ENCODE results near the gene ETNK1.

DNA sequence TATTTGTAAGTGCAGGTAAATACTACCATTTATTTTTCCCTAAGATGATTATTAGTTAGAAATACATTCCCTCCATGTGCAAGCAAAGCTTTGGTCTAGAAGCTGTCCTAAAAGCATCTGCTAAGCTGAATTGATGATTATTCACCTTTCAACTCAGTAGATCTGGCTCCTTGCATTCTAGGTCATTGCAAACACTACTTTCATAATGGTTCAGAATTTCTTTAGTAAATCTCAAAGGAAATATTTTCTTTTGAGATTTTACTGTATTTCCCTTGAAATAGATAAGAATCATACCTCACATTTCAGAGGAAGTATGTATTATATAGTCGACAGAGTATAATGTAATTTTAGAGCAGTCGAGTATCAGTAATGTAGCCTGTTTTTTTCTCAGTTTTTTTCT is 2.4 kb downstream of the ETNK1 start:
- no peak for TF ChIP-seq EP300 (IDR thresholded peaks at IDR 0.05)
- TF ChIP-seq, protein P1, sequence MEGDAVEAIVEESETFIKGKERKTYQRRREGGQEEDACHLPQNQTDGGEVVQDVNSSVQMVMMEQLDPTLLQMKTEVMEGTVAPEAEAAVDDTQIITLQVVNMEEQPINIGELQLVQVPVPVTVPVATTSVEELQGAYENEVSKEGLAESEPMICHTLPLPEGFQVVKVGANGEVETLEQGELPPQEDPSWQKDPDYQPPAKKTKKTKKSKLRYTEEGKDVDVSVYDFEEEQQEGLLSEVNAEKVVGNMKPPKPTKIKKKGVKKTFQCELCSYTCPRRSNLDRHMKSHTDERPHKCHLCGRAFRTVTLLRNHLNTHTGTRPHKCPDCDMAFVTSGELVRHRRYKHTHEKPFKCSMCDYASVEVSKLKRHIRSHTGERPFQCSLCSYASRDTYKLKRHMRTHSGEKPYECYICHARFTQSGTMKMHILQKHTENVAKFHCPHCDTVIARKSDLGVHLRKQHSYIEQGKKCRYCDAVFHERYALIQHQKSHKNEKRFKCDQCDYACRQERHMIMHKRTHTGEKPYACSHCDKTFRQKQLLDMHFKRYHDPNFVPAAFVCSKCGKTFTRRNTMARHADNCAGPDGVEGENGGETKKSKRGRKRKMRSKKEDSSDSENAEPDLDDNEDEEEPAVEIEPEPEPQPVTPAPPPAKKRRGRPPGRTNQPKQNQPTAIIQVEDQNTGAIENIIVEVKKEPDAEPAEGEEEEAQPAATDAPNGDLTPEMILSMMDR (IDR thresholded peaks at IDR 0.05) = no peak

Measured in sigmoid colon (tissue), 4 donors.